ENCODE results near the gene SCIN. TPM values are rescaled to one million over a fixed set of nuclear protein-coding genes. Genes with fewer than 3 reads are reported as not detected.

Gene SCIN
- total and polyA plus RNA-seq, 2 of the 8 experiments (the other 6 are each of a cell fraction or from before 2014, with no cell fraction given) = 0.47 to 1.9 TPM

- Histone ChIP-seq H3K36me3 (ENCODE audit: control insufficient read depth in 2 of 4, insufficient read depth in 4 of 4, low read length in 3 of 4) (no peaks in the 10 kb centered on the region), H3K9ac (replicated peaks in 1 of 4; ENCODE audit: extremely low read depth in 1 of 4, low read depth in 3 of 4, low read length in 3 of 4) (no peak overlapping the region), H2BK120ac (replicated peaks; ENCODE audit: low read depth, low read length) (no peak overlapping the region), H2BK15ac (ENCODE audit: low read length) (no peak overlapping the region), H2BK5ac (ENCODE audit: low read depth, low read length) (no peak overlapping the region), H3K27ac (ENCODE audit: low read depth, low read length) (no peak overlapping the region), H3K14ac (ENCODE audit: insufficient read length) (no peak overlapping the region), H4K20me1 (replicated peaks in 1 of 2; ENCODE audit: control insufficient read depth in 1 of 2, insufficient read depth in 2 of 2, low read length in 2 of 2) (no peaks in the 10 kb centered on the region), H4K5ac (ENCODE audit: insufficient read length, low read depth, low read length) (no peak overlapping the region), H3K4me1 (replicated peaks in 1 of 4; ENCODE audit: control insufficient read depth in 3 of 4, insufficient read depth in 4 of 4, low read length in 3 of 4) (no peaks in the 10 kb centered on the region), H2BK20ac (ENCODE audit: low read length) (no peak overlapping the region), H2AFZ (ENCODE audit: low read length) (no peak overlapping the region), H3K56ac (replicated peaks; ENCODE audit: insufficient read length, low read depth, low read length) (no peak overlapping the region), H2AK5ac (ENCODE audit: low read depth, low read length) (no peak overlapping the region), H3K4me2 (ENCODE audit: insufficient read depth in 1 of 2, low read depth in 2 of 2, low read length in 2 of 2) (no peak overlapping the region), H4K91ac (replicated peaks; ENCODE audit: insufficient read length, low read length) (no peak overlapping the region), H3K23ac (ENCODE audit: insufficient read length) (no peak overlapping the region), H3K4me3 (ENCODE audit: extremely low read depth in 1 of 4, insufficient read depth in 2 of 4, low read depth in 3 of 4, low read length in 4 of 4) (no peak overlapping the region), H3K18ac (ENCODE audit: extremely low read depth, low read length) (no peak overlapping the region), H4K8ac (ENCODE audit: extremely low read depth, insufficient read depth, low read length) (no peak overlapping the region), H3K27me3 (replicated peaks in 1 of 4; ENCODE audit: control insufficient read depth in 3 of 4, extremely low read depth in 1 of 4, insufficient read depth in 3 of 4, low read length in 3 of 4) (no peaks in the 10 kb centered on the region), H2BK12ac (ENCODE audit: low read depth, low read length) (no peak overlapping the region), H3K79me2 (ENCODE audit: control insufficient read depth in 1 of 2, insufficient read depth in 2 of 2, low read length in 2 of 2) (no peaks in the 10 kb centered on the region), H3K4ac (replicated peaks; ENCODE audit: insufficient read length, low read depth, low read length) (no peak overlapping the region), H3K9me3 (ENCODE audit: insufficient read depth in 2 of 2, low read depth in 1 of 2, low read length in 1 of 2) (no peaks in the 10 kb centered on the region), H3K79me1 (ENCODE audit: low read depth, low read length) (no peaks in the 10 kb centered on the region), H3K23me2 (ENCODE audit: low read depth, low read length) (no peaks in the 10 kb centered on the region)
- TF ChIP-seq SIX5 (IDR thresholded peaks at IDR 0.05; ENCODE audit: low read depth, low read length) (no peak), RXRA (IDR thresholded peaks at IDR 0.05; ENCODE audit: insufficient read depth, low read depth, low read length) (no peak)
- 89% methylated on average over 1 of the region's 1 CpG; no CpG with 5 or more reads in 1 of the 2 experiments for WGBS, 2 experiments (ENCODE audit: extremely low coverage in 1 of 2, insufficient coverage in 1 of 2, insufficient read length in 1 of 2, insufficient replicate concordance in 2 of 2, low coverage in 1 of 2, low lambda C conversion rate in 2 of 2, missing lambda C conversion rate in 1 of 2)
- ChIA-PET CTCF (ENCODE audit: partially characterized antibody) (interaction anchor here (0.9 to 1.1 kb wide), 2 partner anchors 58 to 124 kb away, joined by 3 read pairs; no protein-coding TSS in a partner anchor), POLR2A (ENCODE audit: partially characterized antibody) (no interaction called here)
- no peak for FAIRE-seq
- DNase-seq (ENCODE audit: low read depth in 1 of 2, low spot score in 2 of 2) = no peak
These were observed 12.7 kb downstream of the SCIN start for GRCh38 chr7:12583176-12583575.
